PC-3 (cell line): Measurements from ENCODE around the gene SEC22A. TPM values are rescaled to one million over a fixed set of nuclear protein-coding genes. Genes with fewer than 3 reads are reported as not detected.

ENCODE experiments used
- ATAC-seq: fragments of 200-7000 bp; cut with Tn5 transposase; 2 replicates; pipeline ENCODE4 v1.9.1; 2020; ENCODE audit warnings: mild to moderate bottlenecking, moderate library complexity
- BruUV-seq: library from RNA; stranded (reverse); fragments of 400-500 nt; replicated peaks from 2 replicates; lab custom pipeline; 2021; lab: Mats Ljungman, UMichigan
- CTCF ChIA-PET: fragments of 300-600 bp; sonication (Branson Sonifier 250); formaldehyde crosslinking; loops from one replicate; lab custom pipeline; 2022; ENCODE audit warnings: antibody characterized with exemption; lab: Charles Lee
- POLR2A ChIA-PET: fragments of 300-600 bp; sonication (Branson Sonifier 250); formaldehyde crosslinking; loops from one replicate; lab custom pipeline; 2022; ENCODE audit warnings: antibody characterized with exemption; ENCODE audit not compliant: unreplicated experiment; lab: Charles Lee
- DNase-seq: peaks from one replicate; pipeline ENCODE4 v3.0.0-alpha.2; 2015
- H2AFZ ChIP-seq: fragments of 300-600 bp; sonication (generic); 2 replicates; pipeline ENCODE4 v1.6.0; 2016; ENCODE audit warnings: antibody characterized with exemption, low read length
- H3F3A ChIP-seq: fragments of 300-600 bp; sonication (generic); one replicate; pipeline ENCODE4 v1.6.0; 2017; ENCODE audit warnings: antibody characterized with exemption, low read length, control low read depth, mild to moderate bottlenecking; ENCODE audit not compliant: unreplicated experiment
- H3K27ac ChIP-seq: fragments of 300-600 bp; sonication (generic); 2 replicates; pipeline ENCODE4 v1.5.1; 2016; ENCODE audit warnings: mild to moderate bottlenecking, low read length
- H3K27me3 ChIP-seq: fragments of 300-600 bp; sonication (generic); 2 replicates; pipeline ENCODE4 v1.6.1; 2016; ENCODE audit warnings: low read length, mixed read lengths
- H3K36me3 ChIP-seq: fragments of 300-600 bp; sonication (generic); 2 replicates; pipeline ENCODE4 v1.6.1; 2016; ENCODE audit warnings: low read depth, mixed run types, low read length, mixed read lengths
- H3K4me1 ChIP-seq: fragments of 300-600 bp; sonication (generic); 2 replicates; pipeline ENCODE4 v1.5.1; 2016; ENCODE audit warnings: low read length; ENCODE audit not compliant: insufficient read depth
- H3K4me2 ChIP-seq: fragments of 300-600 bp; sonication (generic); 2 replicates; pipeline ENCODE4 v1.6.0; 2016; ENCODE audit warnings: low read length
- H3K4me3 ChIP-seq: fragments of 300-600 bp; sonication (generic); 2 replicates; pipeline ENCODE4 v1.5.1; 2016; ENCODE audit warnings: mild to moderate bottlenecking, low read length, mixed read lengths
- H3K79me2 ChIP-seq: fragments of 300-600 bp; sonication (generic); 2 replicates; pipeline ENCODE4 v1.6.1; 2017; ENCODE audit warnings: low read length, mixed read lengths
- H3K9ac ChIP-seq: fragments of 300-600 bp; sonication (generic); 2 replicates; pipeline ENCODE4 v1.6.0; 2016; ENCODE audit warnings: mild to moderate bottlenecking, low read length
- H3K9me2 ChIP-seq: fragments of 300-600 bp; sonication (generic); replicated peaks from 2 replicates; pipeline ENCODE4 v1.6.1; 2016; ENCODE audit warnings: mixed run types, low read length, mixed read lengths
- H3K9me3 ChIP-seq: fragments of 300-600 bp; sonication (generic); 2 replicates; pipeline ENCODE4 v1.6.1; 2016; ENCODE audit warnings: low read length, mixed read lengths
- H4K20me1 ChIP-seq: fragments of 300-600 bp; sonication (generic); 2 replicates; pipeline ENCODE4 v1.6.1; 2016; ENCODE audit warnings: low read length, mixed read lengths
- CTCF ChIP-seq: fragments of 300-600 bp; sonication (generic); conservative IDR thresholded peaks from 2 replicates; pipeline ENCODE4 v1.5.1; 2017; ENCODE audit warnings: antibody characterized with exemption, low read depth, mild to moderate bottlenecking, low read length
- EZH2 ChIP-seq: fragments of 300-600 bp; sonication (generic); IDR thresholded peaks from one replicate; pipeline ENCODE4 v1.6.1; 2017; ENCODE audit warnings: antibody characterized with exemption, mild to moderate bottlenecking, low read length; ENCODE audit not compliant: unreplicated experiment
- EZH2phosphoT487 ChIP-seq: fragments of 300-600 bp; sonication (generic); IDR thresholded peaks from 2 replicates; pipeline ENCODE4 v1.6.1; 2018; ENCODE audit warnings: mild to moderate bottlenecking, antibody characterized with exemption, low read length, borderline replicate concordance
- intact Hi-C: fragments of 100-400 bp; cut with micrococcal nuclease; formaldehyde crosslinking; loops from 2 replicates; pipeline ENCODE4 v1.9.0; 2023
- total RNA-seq: library from RNA; depleted of rRNA; stranded (reverse); fragments of >200 nt; gene quantifications from 2 replicates; pipeline ENCODE4 v1.2.3, GENCODE V29; 2014

Gene SEC22A
- total RNA-seq, 1 experiment from 2014 or later: 37.9 TPM

GRCh38 chr3:123276346-123277006 lies 74.7 kb downstream of the SEC22A start:
- TF ChIP-seq EZH2: no peak
- no peak for TF ChIP-seq EZH2phosphoT487
- no peak for TF ChIP-seq CTCF
- Histone ChIP-seq H3K27ac (no peak overlapping the region), H3K79me2 (no peaks in the 10 kb centered on the region), H3K4me3 (no peak overlapping the region), H3K36me3 (no peaks in the 10 kb centered on the region), H3K9ac (no peak overlapping the region), H2AFZ (no peak overlapping the region), H3K4me1 (peaks cover 14% of the 10 kb centered on the region), H3K27me3 (no peaks in the 10 kb centered on the region), H3K9me2 (no peaks in the 10 kb centered on the region), H4K20me1 (no peaks in the 10 kb centered on the region), H3F3A (peaks cover 4% of the 10 kb centered on the region), H3K9me3 (no peaks in the 10 kb centered on the region), H3K4me2 (no peak overlapping the region)
- DNase-seq: no peak
- CTCF ChIA-PET: no interaction called here
- POLR2A ChIA-PET: no interaction called here
- intact Hi-C loops: no loop called here
- BruUV-seq: no TSS peak
- ATAC-seq: no peak

GRCh38 chr3:123277106-123277505 lies 75.4 kb downstream of the SEC22A start:
- Histone ChIP-seq H3K79me2 (no peaks in the 10 kb centered on the region), H3K36me3 (no peaks in the 10 kb centered on the region), H3K9me3 (no peaks in the 10 kb centered on the region), H3K27ac (no peak overlapping the region), H3K4me3 (no peak overlapping the region), H4K20me1 (no peaks in the 10 kb centered on the region), H3K4me2 (no peak overlapping the region), H3K4me1 (peaks cover 14% of the 10 kb centered on the region), H3K9me2 (no peaks in the 10 kb centered on the region), H2AFZ (no peak overlapping the region), H3K9ac (no peak overlapping the region), H3F3A (peaks cover 4% of the 10 kb centered on the region), H3K27me3 (no peaks in the 10 kb centered on the region)
- DNase-seq (no peak), ATAC-seq (no peak)
- intact Hi-C loops: no loop called here
- BruUV-seq: no TSS peak
- ChIA-PET POLR2A (no interaction called here), CTCF (no interaction called here)
- no peak for TF ChIP-seq EZH2phosphoT487
- TF ChIP-seq EZH2: no peak
- TF ChIP-seq CTCF: no peak

GRCh38 chr3:123278446-123278845 lies 76.7 kb downstream of the SEC22A start:
- Histone ChIP-seq H3K27me3 (no peaks in the 10 kb centered on the region), H2AFZ (no peak overlapping the region), H3K36me3 (no peaks in the 10 kb centered on the region), H4K20me1 (no peaks in the 10 kb centered on the region), H3K79me2 (no peaks in the 10 kb centered on the region), H3K9me3 (no peaks in the 10 kb centered on the region), H3K4me2 (no peak overlapping the region), H3K9me2 (no peaks in the 10 kb centered on the region), H3K27ac (no peak overlapping the region), H3K4me1 (peaks cover 4% of the 10 kb centered on the region; the same call in 1 of the 2 replicates), H3F3A (no peaks in the 10 kb centered on the region), H3K9ac (no peak overlapping the region), H3K4me3 (no peak overlapping the region)
- BruUV-seq: no TSS peak
- ATAC-seq (no peak), DNase-seq (no peak)
- ChIA-PET CTCF (no interaction called here), POLR2A (no interaction called here)
- intact Hi-C loops: no loop called here
- TF ChIP-seq CTCF: no peak
- TF ChIP-seq EZH2phosphoT487: no peak
- no peak for TF ChIP-seq EZH2
